Kidney (tissue), 14 donors: ENCODE measurements around the gene OGFOD2. TPM values are rescaled to one million over a fixed set of nuclear protein-coding genes. Genes with fewer than 3 reads are reported as not detected.
A peak's percentile ranks its signal among the peaks of the same experiment; 100 is the strongest.

Experiments used
- DNase-seq, 5 donors: peaks; one replicate each; pipeline ENCODE4 v3.0.0-alpha.2; 2013 to 2020
- FAIRE-seq: peaks from 2 replicates; lab custom pipeline; 2012; peaks lifted over from hg19 to GRCh38; lab: Jason Lieb, UNC
- H3K27ac ChIP-seq, 2 donors: one replicate each; pipeline ENCODE4 v1.7.0; 2013; ENCODE audit warnings: low read depth in 2 of 2, low read length in 2 of 2, inconsistent platforms in 1 of 2
- H3K27me3 ChIP-seq: one replicate; pipeline ENCODE4 v1.7.1; 2013; ENCODE audit warnings: low read length, inconsistent platforms; ENCODE audit not compliant: control insufficient read depth, insufficient read depth
- H3K36me3 ChIP-seq, 3 donors: one replicate each; pipeline versions ENCODE4 v1.7.0 to v1.7.1; 2013; ENCODE audit warnings: low read length in 3 of 3, control low read depth in 1 of 3, inconsistent platforms in 1 of 3; ENCODE audit not compliant: insufficient read depth in 3 of 3, control insufficient read depth in 2 of 3
- H3K4me1 ChIP-seq, 3 donors: one replicate each; pipeline versions ENCODE4 v1.7.0 to v1.7.1; 2013; ENCODE audit warnings: low read length in 3 of 3, inconsistent platforms in 1 of 3, low read depth in 1 of 3; ENCODE audit not compliant: control insufficient read depth in 2 of 3, insufficient read depth in 2 of 3
- H3K4me3 ChIP-seq, 3 donors: one replicate each; pipeline versions ENCODE4 v1.7.0 to v1.8.1; 2013; ENCODE audit warnings: low read length in 3 of 3, control low read depth in 1 of 3, inconsistent platforms in 1 of 3
- H3K9ac ChIP-seq, 3 donors: one replicate each; pipeline versions ENCODE4 v1.7.0 to v1.7.1; 2013; ENCODE audit warnings: low read length in 3 of 3, control low read depth in 1 of 3, inconsistent platforms in 1 of 3
- H3K9me3 ChIP-seq, 3 donors: one replicate each; pipeline versions ENCODE4 v1.7.0 to v1.7.1; 2013; ENCODE audit warnings: low read length in 3 of 3, control low read depth in 1 of 3, inconsistent platforms in 1 of 3; ENCODE audit not compliant: control insufficient read depth in 2 of 3, insufficient read depth in 1 of 3
- CTCF ChIP-seq: IDR thresholded peaks from 3 replicates; pipeline ENCODE4 v1.5.1; 2012; ENCODE audit warnings: mild to moderate bottlenecking, moderate library complexity, borderline replicate concordance; ENCODE audit not compliant: insufficient read depth; ENCODE audit errors: extremely low read depth
- intact Hi-C: fragments of 100-400 bp; cut with DNase I; formaldehyde crosslinking; loops from one replicate; pipeline ENCODE4 v1.11.1; 2022
- microRNA-seq: library from miRNA; unstranded; fragments of <30 nt; microRNA quantifications from one replicate; pipeline ENCODE4 v1.2.0, GENCODE V29; 2020
- polyA plus RNA-seq: library from polyadenylated mRNA; stranded (reverse); fragments of 350-450 nt; fragmentation: Illumina TruSeq; extraction: RNeasy Lipid Tissue Mini Kit (QIAGEN cat#74804); gene quantifications from one replicate; pipeline ENCODE4 v1.2.3, GENCODE V29; 2014; ENCODE audit warnings: low read depth, low replicate concordance; ENCODE audit not compliant: insufficient read depth
- total RNA-seq: library from RNA; stranded (reverse); fragmentation: NEBNext Ultra II Directional; extraction: Animal tissue kit (Norgen Biotek cat#: 25700); gene quantifications from one replicate; pipeline ENCODE4 v1.2.1, GENCODE V29; 2021
- donor health status: control.
- donor health status: control.
- donor health status: control.
- donor health status: control.
- donor health status: control.
- donor health status: DM: yes; HTN: yes; CAD: no.
- donor health status: Normal renal cell carcinoma (clear cell type).

The OGFOD2 gene
- total and polyA plus RNA-seq, 2 donors from 2014 or later, result 22.9 to 27.5 TPM

DNA sequence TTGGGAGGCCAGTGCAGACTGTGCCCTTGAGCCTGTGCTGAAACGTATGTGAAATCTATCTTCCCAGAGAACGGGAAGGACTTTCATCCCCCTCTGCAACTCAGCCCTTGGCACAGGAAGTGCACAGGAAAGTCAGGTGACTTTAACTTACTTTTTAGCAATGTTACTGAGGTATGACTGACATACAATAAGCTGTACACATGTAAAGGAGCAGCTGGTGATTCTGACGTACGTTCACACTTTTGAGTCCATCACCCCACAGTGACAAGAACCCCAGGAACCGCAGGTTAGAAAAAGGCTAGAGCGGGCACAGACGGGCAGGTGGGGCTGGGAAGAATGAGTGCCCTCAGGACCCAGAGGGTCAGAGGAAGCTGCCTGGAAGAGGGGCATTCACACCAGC, 53.4 kb downstream of the OGFOD2 start:
- Histone ChIP-seq H3K4me3 (no peak overlapping the region), H3K4me1 (no peaks in the 10 kb centered on the region), H3K36me3 (peaks cover 0 to 19% (median 6%) of the 10 kb centered on the region in 3 donors), H3K9me3 (no peaks in the 10 kb centered on the region), H3K27me3 (no peaks in the 10 kb centered on the region), H3K27ac (no peak overlapping the region), H3K9ac (no peak overlapping the region)
- no peak for TF ChIP-seq CTCF
- intact Hi-C loops, result no loop called here
- DNase-seq (peak in 1 of 5 donors; percentile 10), FAIRE-seq (no peak)

GRCh38 chr12:123029550-123029949, 54.5 kb downstream of the OGFOD2 start:
- peaks cover 0 to 19% (median 6%) of the 10 kb centered on the region in 3 donors for H3K36me3 ChIP-seq
- intact Hi-C loops, result no loop called here
- FAIRE-seq (no peak), DNase-seq (no peak)
- no peak overlapping the region for H3K9ac ChIP-seq
- H3K4me1 ChIP-seq, result no peaks in the 10 kb centered on the region
- no peak overlapping the region for H3K4me3 ChIP-seq
- no peak overlapping the region for H3K27ac ChIP-seq
- H3K27me3 ChIP-seq, result no peaks in the 10 kb centered on the region
- no peaks in the 10 kb centered on the region for H3K9me3 ChIP-seq
- TF ChIP-seq CTCF, result no peak

Small RNAs within 50 kb of the gene (microRNA-seq; reads per million reads assigned to microRNA genes)
- gene MIR4304, result not detected

Other genes with a start within 250 kb of the OGFOD2 start
- 0.72 TPM for gene HCAR1, start 244.4 kb upstream of the OGFOD2 start, total RNA-seq
- gene HCAR1, start 244.4 kb upstream of the OGFOD2 start, polyA plus RNA-seq, result 0.99 TPM
- gene DENR, start 222.4 kb upstream of the OGFOD2 start, total RNA-seq, result 35.7 TPM
- 31.5 TPM for gene DENR, start 222.4 kb upstream of the OGFOD2 start, polyA plus RNA-seq
- gene CCDC62, start 200.7 kb upstream of the OGFOD2 start, total RNA-seq, result 0.22 TPM
- not detected for gene CCDC62, start 200.7 kb upstream of the OGFOD2 start, polyA plus RNA-seq
- gene HIP1R, start 139.8 kb upstream of the OGFOD2 start, total RNA-seq, result 87.8 TPM
- gene HIP1R, start 139.8 kb upstream of the OGFOD2 start, polyA plus RNA-seq, result 39.4 TPM
- gene VPS37B, start 79.1 kb upstream of the OGFOD2 start, total RNA-seq, result 47.8 TPM
- 21.4 TPM for gene VPS37B, start 79.1 kb upstream of the OGFOD2 start, polyA plus RNA-seq
- gene ABCB9, start 8.8 kb upstream of the OGFOD2 start, total RNA-seq, result 7.6 TPM
- gene ABCB9, start 8.8 kb upstream of the OGFOD2 start, polyA plus RNA-seq, result 4.6 TPM
- 168 TPM for gene ARL6IP4, start 5.4 kb downstream of the OGFOD2 start, total RNA-seq
- gene ARL6IP4, start 5.4 kb downstream of the OGFOD2 start, polyA plus RNA-seq, result 362 TPM
- gene PITPNM2, start 175.8 kb downstream of the OGFOD2 start, total RNA-seq, result 41.7 TPM
- 5.7 TPM for gene PITPNM2, start 175.8 kb downstream of the OGFOD2 start, polyA plus RNA-seq